ENCODE data around the gene LIM2.
A peak's percentile ranks its signal among the peaks of the same experiment; 100 is the strongest.

LIM2 gene

GRCh38 chr19:51396175-51396574 is 8.4 kb upstream of the LIM2 start:
- no peak for DNase-seq (ENCODE audit: low spot score)

DNA sequence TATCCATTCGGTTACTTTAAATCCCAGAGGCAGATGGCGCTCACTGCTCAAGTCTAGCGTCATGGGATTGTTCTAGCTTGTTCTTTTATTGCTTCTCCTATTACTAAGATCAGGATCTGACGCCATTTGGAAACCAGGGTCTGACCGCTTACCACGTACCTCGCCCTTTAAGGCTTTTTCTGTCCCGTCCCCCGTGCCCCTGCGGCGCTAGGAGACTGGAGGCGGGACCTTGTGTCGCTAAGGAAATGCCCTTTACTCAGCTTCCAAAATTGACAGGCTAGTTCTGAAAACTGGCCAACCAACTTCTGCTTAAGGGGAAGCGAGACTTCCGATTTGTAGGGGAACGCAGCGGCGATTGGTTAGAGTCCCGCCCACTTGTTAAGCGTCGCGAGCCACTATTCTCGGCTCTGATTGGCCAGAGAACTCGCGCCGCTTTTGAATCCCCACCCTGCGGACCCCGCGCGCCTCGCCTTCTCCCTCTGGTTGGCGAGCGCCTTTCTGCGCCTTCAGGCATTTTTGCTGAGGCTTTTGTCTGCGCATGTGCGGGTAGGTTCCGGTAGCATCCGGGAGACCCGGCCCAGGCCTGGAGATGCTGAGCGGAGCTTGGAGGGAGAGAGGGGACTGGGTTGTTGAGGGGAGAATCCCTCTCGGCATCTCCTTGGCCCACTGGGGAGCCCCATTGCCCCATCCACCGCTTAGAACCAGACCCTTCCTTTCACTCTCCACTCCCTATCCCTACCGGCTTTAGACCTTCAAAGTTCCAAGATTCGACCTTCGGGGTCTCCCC is 6.5 kb upstream of the LIM2 start:
- peak; percentile 97 for DNase-seq (ENCODE audit: low spot score)

GRCh38 chr19:51392701-51393100 is 4.9 kb upstream of the LIM2 start:
- DNase-seq (ENCODE audit: low spot score), result no peak

- no peak for DNase-seq (ENCODE audit: low spot score)
These were observed 3.4 kb upstream of the LIM2 start for GRCh38 chr19:51391073-51391611.

- no peak for DNase-seq (ENCODE audit: low spot score)
These were observed 1.4 kb upstream of the LIM2 start for GRCh38 chr19:51389143-51389542.

DNA sequence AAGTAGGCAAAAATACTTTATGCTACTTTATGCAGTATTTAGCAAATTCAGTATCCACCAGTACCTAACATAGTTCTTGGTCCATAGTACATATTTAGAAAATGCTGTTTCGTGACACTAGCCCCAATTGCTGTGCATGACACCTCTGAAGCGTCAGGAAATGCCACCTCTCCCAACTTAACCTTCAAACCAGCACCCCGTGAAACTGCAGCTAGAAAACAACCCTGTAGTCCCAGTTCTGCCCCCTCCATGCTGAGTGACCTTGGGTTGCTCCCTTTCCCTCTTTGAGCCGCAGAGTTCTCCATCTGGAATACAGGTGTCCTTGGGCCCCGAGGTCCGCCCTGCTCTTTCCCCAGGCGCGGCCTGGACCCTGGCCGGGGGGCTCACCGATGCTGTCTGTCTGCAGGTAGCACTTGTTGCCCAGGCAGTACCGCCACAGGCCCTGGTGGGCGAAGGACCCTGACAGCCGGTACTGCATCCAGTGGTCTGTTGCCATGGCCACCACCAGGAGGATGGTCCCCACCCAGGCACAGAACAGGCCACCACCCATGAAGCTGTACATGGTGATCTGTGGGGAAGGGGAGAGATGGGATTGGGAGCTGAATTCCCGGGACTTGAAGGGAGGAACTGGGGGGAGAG is 773 bp downstream of the LIM2 start:
- DNase-seq (ENCODE audit: low spot score), result no peak

GRCh38 chr19:51382004-51382403 is 5.8 kb downstream of the LIM2 start:
- no peak for DNase-seq (ENCODE audit: low spot score)

GRCh38 chr19:51380379-51380778 is 7.4 kb downstream of the LIM2 start:
- DNase-seq (ENCODE audit: low spot score), result no peak

DNA sequence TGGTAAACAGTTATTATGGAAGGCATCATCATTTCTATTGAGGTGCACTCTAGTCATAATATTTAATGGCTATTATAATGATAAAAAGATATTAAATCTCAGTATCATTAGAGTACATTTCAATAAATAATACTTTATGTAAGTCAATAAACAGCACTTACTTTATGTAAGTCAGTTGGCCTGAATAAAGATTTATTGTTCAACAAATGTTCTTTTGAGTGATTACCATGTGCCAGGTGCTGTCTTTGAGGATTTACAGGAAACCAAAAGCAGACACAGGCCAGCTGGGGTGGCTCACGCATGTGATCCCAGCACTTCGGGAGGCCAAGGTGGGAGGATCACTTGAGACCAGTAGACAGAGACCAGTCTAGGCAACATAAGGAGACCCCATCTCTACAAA is 10.4 kb downstream of the LIM2 start:
- DNase-seq (ENCODE audit: low spot score), result no peak

DNA sequence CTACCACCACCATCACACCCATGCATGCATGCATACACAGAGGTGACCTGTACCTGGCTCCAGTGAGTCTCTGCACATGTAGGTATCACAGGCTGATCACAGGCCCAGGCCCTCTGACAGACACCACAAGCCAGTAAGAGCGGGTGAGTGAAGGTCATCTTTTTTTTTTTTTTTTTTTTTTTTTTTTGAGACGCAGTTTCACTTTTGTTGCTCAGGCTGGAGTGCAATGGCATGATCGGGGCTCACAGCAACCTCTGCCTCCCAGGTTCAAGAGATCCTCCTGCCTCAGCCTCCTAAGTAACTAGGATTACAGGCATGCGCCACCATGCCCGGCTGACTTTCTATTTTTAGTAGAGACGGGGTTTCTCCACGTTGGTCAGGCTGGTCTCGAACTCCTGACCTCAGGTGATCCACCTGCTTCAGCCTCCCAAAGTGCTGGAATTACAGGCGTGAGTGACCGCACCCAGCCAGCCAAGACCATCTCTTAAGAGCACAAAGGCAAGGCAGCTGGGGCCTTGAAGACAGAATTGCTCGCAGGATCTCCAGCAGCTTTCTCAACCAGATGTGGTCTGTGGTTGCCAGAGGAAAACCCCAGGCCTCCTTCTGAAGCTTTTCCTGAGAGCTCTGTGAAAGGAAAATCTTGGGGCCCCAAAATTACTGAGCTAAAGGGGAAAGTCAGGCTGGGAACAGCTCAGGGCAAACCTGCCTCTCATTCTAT is 12.1 kb downstream of the LIM2 start:
- no peak for DNase-seq (ENCODE audit: low spot score)

- DNase-seq (ENCODE audit: low spot score), result no peak
These were observed 14.9 kb downstream of the LIM2 start, which contains the start of gene NKG7 for GRCh38 chr19:51372649-51373504. TSS of gene NKG7 (minus strand) at chr19:51372654. CDS start at chr19:51372535, 119 bp downstream.

- DNase-seq (ENCODE audit: low spot score), result no peak
These were observed 15.6 kb downstream of the LIM2 start for GRCh38 chr19:51372021-51372648.

- DNase-seq (ENCODE audit: low spot score), result no peak
These were observed 16.5 kb downstream of the LIM2 start for GRCh38 chr19:51371186-51371690.

GRCh38 chr19:51370230-51370629 is 17.5 kb downstream of the LIM2 start:
- no peak for DNase-seq (ENCODE audit: low spot score)

DNA sequence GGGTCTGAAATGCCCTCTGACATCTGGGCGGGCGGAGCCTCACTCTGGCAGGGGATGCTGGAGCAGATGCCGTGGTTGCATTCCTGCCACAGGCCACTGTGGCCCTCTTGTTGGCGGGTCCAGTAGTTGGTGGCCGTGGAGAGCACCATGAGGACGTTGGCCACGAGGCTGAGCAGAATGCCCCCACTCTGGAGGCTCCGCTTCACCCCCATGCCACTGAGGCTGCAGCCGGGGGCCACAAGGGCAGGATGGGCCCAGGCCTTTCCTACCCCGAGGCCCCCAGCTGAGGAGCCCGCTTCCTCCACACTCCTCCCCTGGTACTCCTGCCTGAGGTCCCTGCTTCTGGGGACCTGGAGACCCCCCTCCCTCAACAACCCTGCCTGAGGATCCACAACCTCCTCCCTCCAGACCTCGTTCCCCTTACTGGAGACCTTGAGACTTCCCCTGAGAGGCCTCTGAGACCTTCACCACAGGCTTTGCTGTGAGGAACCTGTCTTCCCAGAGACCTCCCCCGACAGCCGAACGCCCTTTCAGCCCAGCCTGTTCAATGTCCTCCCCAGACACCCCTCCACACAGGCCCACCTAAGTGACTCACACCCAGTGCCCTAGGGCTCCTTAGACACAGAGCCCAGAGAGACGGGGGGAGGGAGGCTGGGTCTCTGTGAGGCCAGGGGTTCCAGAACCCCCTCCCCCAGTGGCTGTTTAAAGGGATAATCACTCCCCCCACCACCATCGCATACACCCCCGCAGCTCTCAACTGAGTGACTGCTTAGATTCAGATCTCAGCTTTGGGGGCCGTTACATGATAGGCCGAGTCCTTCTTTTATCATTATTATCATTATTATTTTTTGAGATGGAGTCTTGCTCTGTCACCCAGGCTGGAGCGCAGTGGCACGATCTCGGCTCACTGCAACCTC is 19.1 kb downstream of the LIM2 start, which contains the start of gene CLDND2:
Gene CLDND2, minus strand, starts transcription at position 638 of the 917 bp plus-strand sequence. Its CDS starts 426 bp downstream, at position 212.
- DNase-seq (ENCODE audit: low spot score), result peak; percentile 26

- peak; percentile 99 for DNase-seq (ENCODE audit: low spot score)
These were observed 20.0 kb downstream of the LIM2 start for GRCh38 chr19:51367565-51368365.

DNA sequence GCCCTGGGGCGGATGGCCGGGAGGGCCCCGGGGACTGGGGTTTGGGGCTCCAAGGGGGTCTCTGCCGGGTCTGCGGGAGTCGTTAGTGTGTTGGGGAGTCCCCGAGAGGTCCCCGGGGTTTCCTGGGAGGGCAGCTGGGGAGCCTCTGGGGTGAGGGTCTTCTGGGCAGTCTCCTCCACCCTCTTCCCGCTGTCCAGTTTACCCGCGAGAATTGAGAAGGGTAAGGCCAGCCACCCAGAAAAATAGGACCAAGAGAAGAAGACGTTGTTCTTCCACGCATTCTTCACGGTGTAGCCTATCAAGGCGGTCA is 20.6 kb downstream of the LIM2 start:
- DNase-seq (ENCODE audit: low spot score), result no peak

DNA sequence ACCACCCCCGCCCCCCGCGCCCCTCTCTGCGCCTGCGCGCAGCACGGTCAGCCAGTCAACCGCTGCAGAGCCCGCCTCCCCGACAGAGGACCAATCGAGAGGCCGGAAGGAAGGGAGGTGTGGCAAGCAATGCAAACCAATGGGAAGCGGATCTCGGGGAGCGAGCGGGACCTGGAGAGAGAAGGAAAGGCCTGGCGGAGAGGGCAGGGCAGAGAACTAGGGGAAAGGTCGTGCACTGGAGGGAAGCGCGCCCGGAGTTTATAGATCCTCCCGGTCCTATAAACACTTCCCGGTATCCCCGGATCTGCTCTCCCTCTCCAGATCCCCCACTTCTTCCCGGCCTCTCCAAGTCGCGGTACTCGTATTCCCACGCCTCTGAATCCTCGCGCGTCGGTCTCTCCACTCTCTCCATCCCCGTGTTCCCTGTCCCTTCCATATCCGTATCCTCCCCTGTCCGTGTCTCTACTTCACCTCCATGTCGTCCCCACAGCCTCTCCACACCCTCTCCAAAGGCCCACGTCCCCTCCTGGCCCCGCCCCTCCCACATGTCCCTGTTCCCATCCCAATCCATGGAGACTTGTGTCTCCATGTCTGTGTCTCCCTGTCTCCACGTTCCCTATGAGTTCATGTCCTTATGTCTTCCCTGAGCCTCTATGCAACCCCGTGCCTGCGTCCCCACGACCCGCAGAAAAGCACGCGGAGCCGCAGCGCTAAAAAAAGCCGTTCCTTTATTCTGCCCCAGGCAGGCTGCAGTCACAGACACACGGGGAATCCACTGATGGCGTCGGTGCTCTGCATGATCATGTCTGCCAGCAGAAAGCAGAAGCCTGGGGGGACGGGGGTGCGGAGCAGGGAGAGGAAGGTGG is 21.2 kb downstream of the LIM2 start:
- peak; percentile 97 for DNase-seq (ENCODE audit: low spot score)

All from AG08396 (cell line).